Hippocampal formation (tissue), 2 donors: ENCODE measurements around the gene ABHD1.

ENCODE experiments used
- DNase-seq, 2 donors: peaks; one replicate each; lab custom pipeline; 2025; lab: John Stamatoyannopoulos, UW

ABHD1 gene

DNA sequence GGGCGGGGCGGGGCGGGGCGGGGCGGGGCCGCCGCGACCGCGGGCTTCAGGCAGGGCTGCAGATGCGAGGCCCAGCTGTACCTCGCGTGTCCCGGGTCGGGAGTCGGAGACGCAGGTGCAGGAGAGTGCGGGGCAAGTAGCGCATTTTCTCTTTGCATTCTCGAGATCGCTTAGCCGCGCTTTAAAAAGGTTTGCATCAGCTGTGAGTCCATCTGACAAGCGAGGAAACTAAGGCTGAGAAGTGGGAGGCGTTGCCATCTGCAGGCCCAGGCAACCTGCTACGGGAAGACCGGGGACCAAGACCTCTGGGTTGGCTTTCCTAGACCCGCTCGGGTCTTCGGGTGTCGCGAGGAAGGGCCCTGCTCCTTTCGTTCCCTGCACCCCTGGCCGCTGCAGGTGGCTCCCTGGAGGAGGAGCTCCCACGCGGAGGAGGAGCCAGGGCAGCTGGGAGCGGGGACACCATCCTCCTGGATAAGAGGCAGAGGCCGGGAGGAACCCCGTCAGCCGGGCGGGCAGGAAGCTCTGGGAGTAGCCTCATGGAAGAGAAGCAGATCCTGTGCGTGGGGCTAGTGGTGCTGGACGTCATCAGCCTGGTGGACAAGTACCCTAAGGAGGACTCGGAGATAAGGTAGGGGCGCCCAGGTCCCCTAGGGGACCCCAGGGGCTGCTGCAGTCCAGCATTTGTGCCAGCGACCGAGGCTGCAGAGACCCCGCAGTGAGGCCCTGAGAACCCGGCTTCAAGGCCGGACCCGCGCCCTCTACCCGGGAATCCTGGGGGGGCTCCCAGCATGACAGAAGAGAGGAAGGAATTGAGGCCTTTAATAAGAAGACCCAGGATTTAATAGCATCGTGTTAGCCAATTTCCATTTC is 36.7 kb upstream of the ABHD1 start, which contains the start of gene KHK:
Gene KHK, plus strand, starts transcription at position 49 of the 870 bp plus-strand sequence. Its CDS starts 488 bp downstream, at position 537.
- no peak for DNase-seq

DNA sequence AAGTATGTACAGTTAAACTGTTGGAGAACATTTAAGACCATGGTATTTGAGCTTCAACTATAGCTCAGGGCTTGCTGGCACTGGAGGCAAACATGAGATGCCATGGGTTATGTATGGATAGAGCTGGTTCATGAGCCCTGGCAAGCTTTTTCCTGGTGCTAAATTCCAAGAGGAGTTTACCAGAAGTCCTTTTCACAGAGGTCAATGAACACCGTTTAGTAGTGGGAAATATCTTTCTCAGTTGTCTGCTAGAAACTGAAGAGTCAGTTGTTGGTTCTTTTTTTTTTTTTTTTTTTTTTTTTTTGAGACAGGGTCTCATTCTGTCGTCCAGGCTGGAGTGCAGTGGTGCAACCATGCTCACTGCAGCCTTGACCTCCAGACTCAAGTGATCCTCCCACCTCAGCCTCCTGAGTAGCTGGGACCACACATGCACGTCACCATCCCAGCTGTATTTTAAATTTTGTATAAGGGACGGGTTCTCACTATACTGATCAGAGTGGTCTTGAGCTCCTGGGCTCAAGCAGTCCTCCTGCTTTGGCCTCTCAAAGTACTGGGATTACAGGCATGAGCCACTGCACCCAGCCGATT is 35.7 kb upstream of the ABHD1 start:
- no peak for DNase-seq

DNA sequence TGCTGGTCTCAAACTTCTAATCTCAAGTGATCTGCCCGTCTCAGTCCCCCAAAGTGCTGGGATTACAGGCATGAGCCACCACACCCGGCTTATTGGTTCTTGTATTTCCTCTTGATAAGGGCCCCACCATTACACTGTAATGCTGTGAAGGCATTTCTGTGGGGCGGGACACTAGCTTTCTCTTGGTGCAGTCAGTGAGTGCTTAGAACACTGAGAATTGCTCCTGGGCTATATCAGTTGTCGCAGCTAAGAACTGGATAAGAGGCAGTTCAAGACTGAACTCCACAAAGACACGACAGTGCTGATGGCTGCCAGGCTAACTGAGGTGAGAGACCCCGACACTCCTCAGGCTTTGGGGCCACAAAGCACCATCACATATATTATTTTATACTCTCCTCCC is 35.0 kb upstream of the ABHD1 start:
- DNase-seq: no peak

DNA sequence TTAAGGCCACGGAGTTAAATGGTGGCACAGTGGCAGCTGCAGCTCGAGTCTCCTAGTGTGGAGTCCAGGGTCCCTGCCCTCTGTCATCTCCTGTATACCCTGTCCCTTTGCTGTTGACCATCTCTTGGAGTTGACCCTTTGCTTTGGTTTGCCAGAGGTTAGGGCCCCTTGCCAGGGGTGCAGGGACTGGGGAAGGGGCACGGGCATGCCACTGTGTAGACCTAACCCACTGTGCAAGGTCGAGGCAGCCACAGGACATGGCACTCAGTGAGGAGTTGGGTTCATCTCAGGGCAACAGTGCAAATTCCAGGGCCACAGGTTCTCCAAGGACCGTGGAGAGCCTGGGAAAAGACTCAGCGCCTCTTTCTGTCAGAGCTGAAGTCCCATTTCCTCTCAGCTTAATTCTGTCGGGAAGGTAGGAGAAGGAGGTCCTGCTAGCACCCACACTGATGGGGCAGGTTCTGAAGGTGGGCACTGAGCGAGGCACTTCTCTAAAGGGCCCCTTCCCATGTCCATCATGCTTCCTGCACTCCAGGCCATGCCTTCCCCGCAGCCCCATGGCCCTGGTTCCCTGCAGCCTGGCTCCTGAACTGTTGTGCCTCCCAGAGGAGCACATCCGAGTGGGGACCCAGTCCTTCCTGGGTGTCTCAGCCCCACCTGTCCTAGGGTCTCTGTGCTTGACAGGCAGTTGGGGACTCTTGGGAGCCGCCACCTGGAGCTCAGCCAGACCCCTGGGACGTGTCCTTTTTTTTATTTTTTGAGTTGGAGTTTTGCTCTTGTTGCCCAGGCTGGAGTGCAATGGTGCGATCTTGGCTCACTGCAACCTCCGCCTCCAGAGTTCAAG is 34.3 kb upstream of the ABHD1 start:
- no peak for DNase-seq

GRCh38 chr2:27091746-27092695 is 31.6 kb upstream of the ABHD1 start:
- no peak for DNase-seq

GRCh38 chr2:27092696-27093429 is 30.8 kb upstream of the ABHD1 start:
- no peak for DNase-seq

DNA sequence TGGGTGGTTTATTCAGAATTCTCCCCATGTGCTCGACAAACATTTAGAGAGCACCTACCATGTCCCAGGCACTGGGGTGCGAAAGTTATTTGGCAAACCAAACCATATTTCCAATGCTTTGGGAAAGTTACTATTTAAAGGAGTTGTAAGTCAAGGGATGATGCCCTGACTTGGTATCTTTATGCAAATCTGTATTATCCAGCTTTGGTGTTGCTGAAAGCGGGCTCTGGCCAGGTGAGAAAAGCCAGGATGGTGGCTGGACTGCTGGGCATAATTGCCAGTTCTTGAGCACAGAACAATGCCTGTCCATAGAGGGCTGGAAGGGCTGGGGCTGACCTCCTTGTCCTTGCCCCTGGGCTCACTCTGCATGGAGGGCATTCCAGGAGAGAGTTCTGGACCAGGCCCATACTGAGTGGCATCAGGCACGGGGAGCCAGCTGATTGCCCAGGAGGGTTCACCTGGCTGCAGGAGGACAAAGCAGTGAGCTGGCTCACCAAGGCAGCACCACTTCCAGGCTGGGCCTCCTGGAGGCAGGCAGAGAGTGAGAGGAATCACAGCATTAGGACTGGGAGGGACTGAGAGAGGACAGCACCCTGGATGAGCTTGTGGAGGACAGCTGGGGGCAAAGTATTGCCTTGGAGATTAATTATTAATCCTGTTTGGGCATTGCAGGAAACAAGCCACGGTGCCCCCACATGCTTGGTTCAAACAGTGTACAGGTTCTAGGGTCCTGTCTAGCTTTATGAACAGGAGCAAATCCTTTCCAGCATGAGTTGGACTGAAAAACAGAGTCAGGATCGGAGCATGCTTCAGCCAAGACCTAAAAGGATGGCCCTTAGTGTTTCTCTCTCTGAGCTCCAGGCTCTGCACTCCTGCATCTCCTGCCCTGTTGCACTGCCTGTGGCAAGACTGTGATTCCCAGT is 29.9 kb upstream of the ABHD1 start:
- DNase-seq: no peak

- no peak for DNase-seq
Measured at GRCh38 chr2:27094353-27094984, 29.1 kb upstream of the ABHD1 start.

DNA sequence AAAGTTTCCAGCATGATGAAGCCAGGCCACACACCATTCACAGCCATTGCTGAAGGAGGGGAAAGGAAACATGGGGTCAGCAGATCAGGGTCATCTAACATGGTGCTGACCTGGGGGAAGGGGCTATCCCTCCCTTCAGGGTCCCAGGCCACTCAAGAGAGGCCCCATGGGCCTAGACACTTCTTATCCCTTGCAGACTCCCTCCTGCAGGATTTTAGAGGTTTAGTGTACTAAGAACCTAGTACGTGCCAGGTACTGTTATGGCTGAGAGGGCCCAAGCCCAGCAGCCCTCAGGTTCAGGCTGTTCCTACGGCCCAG is 28.2 kb upstream of the ABHD1 start:
- DNase-seq: no peak

- peak; percentile 54 to 60 for DNase-seq
Measured at GRCh38 chr2:27095745-27096651, 27.6 kb upstream of the ABHD1 start.

DNA sequence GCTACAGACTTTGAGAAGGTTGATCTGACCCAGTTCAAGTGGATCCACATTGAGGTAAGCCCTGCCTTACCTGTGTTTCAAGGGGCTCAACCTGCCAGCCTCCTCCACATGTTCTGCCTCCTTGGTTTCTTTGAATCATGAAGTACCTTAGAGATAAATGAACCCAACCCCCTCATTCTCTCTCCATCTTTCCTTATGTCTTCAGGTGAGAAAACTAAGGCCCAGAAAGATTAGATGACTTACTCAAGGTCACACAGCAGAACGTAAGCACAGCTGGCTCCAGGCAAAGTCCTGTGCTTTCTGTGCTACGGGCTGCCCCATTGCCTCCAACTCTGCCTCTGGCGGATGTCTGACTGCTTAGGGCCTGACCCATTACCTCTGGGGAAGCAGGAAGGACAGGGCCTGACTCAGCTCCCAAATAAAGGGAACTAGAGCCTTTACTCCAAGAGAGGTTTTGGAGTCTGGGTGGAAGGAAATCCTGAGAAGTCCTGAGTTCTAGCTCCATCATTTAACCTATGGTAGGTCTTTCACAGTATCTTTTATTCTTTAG is 26.8 kb upstream of the ABHD1 start:
- DNase-seq: no peak

DNA sequence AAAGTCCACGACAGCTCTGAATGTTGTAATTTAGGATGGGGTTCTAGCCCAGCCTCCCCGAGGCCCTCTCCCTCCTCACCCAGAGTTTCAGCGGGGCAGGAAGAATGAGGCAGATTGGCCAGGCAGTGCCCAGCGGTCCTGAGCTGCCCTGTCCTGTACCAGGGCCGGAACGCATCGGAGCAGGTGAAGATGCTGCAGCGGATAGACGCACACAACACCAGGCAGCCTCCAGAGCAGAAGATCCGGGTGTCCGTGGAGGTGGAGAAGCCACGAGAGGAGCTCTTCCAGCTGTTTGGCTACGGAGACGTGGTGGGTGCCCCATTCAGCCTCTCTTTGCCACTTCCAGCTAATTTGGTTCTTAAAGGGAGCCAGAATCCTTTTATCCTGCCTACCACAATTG is 26.3 kb upstream of the ABHD1 start:
- no peak for DNase-seq

GRCh38 chr2:27099334-27099955 is 24.2 kb upstream of the ABHD1 start:
- no peak for DNase-seq

- DNase-seq: no peak
Measured at GRCh38 chr2:27100036-27100435, 23.6 kb upstream of the ABHD1 start.

DNA sequence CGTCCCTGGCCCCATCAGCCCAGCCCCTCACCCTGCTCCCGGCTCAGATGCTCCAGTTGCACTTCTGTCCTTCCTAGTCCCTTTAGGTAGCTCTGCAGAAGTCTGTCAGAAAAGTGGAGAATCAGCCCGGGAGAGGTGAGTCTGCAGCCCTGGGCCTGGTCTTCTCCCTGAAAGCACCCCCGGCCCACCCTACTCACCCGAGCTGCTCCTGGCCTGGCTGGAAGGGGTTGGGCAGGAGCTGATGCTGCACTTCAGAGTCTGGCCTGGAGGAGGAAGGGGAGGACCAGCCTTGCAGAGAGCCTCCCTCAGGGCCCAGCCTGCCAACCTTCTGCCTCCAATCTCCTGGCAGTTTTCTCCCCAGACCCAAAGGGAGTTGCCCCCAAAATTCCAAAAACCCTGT is 21.3 kb upstream of the ABHD1 start:
- DNase-seq: no peak

- DNase-seq: no peak
Measured at GRCh38 chr2:27105981-27106380, 17.6 kb upstream of the ABHD1 start.

- no peak for DNase-seq
Measured at GRCh38 chr2:27108221-27108620, 15.4 kb upstream of the ABHD1 start.
